Measurements from ENCODE around the gene POU2F3.

Gene POU2F3

GRCh38 chr11:120236169-120237107, 3.5 kb upstream of the POU2F3 start:
- TF ChIP-seq, protein P1, sequence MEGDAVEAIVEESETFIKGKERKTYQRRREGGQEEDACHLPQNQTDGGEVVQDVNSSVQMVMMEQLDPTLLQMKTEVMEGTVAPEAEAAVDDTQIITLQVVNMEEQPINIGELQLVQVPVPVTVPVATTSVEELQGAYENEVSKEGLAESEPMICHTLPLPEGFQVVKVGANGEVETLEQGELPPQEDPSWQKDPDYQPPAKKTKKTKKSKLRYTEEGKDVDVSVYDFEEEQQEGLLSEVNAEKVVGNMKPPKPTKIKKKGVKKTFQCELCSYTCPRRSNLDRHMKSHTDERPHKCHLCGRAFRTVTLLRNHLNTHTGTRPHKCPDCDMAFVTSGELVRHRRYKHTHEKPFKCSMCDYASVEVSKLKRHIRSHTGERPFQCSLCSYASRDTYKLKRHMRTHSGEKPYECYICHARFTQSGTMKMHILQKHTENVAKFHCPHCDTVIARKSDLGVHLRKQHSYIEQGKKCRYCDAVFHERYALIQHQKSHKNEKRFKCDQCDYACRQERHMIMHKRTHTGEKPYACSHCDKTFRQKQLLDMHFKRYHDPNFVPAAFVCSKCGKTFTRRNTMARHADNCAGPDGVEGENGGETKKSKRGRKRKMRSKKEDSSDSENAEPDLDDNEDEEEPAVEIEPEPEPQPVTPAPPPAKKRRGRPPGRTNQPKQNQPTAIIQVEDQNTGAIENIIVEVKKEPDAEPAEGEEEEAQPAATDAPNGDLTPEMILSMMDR (IDR thresholded peaks at IDR 0.05; ENCODE audit: borderline replicate concordance, control extremely low read depth, extremely low read depth, insufficient read depth, missing control alignments): no peak
- no peak for DNase-seq (ENCODE audit: low spot score)
- in situ Hi-C loops (cut with MboI; ENCODE audit: low sequenced_read_pairs, unreplicated experiment): no loop called here

GRCh38 chr11:120238968-120239620, 846 bp upstream of the POU2F3 start:
- TF ChIP-seq, protein P1 (IDR thresholded peaks at IDR 0.05; ENCODE audit: borderline replicate concordance, control extremely low read depth, extremely low read depth, insufficient read depth, missing control alignments): no peak
- DNase-seq (ENCODE audit: low spot score): no peak
- in situ Hi-C loops (cut with MboI; ENCODE audit: low sequenced_read_pairs, unreplicated experiment): no loop called here

- in situ Hi-C loops (cut with MboI; ENCODE audit: low sequenced_read_pairs, unreplicated experiment): no loop called here
- no peak for DNase-seq (ENCODE audit: low spot score)
- TF ChIP-seq, protein P1 (IDR thresholded peaks at IDR 0.05; ENCODE audit: borderline replicate concordance, control extremely low read depth, extremely low read depth, insufficient read depth, missing control alignments): no peak
These were observed 926 bp downstream of the POU2F3 start for GRCh38 chr11:120240866-120241265.

DNA sequence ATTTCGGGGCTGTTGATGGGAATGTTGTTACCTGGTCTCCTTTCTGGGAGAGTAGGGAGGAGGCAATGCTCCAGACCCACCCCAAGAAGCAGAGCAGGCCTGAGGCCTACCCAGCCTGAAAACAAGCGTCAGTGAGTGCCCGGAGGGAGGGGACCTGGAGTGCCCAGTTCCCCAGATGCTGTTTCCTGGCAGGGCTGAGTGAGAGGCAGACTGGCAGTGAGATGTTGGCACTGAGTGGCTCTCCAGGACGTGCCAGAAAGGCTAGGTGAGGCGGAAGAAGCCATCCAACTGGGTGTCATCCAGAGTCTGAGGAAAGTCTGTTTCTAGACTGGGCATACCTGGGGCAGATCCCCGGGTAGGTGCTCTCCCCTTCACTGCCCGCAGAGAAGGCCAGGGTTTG, 1.3 kb downstream of the POU2F3 start:
- no peak for DNase-seq (ENCODE audit: low spot score)
- TF ChIP-seq, protein P1 (IDR thresholded peaks at IDR 0.05; ENCODE audit: borderline replicate concordance, control extremely low read depth, extremely low read depth, insufficient read depth, missing control alignments): no peak
- in situ Hi-C loops (cut with MboI; ENCODE audit: low sequenced_read_pairs, unreplicated experiment): no loop called here

DNA sequence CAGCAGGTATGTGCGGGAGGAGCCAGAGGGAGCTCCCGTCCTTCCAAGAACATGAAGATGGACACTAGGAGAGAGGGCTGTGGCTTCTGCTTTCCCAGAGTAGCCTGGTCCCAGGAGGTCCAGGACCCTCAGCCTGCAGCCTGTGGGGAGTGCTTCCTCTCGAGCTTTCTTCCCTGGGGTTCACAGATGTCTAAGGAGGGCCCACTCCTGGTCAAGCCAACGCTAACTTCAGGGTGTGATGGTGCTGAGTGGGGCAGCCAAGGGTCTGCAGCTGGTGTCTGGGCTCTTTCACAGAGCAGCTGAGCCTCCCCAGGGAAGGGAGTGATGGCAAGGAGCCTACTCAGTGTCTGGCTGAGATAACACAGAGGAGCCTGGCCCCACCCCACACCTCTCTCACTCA, 3.3 kb downstream of the POU2F3 start:
- TF ChIP-seq, protein P1 (IDR thresholded peaks at IDR 0.05; ENCODE audit: borderline replicate concordance, control extremely low read depth, extremely low read depth, insufficient read depth, missing control alignments): no peak
- in situ Hi-C loops (cut with MboI; ENCODE audit: low sequenced_read_pairs, unreplicated experiment): no loop called here
- DNase-seq (ENCODE audit: low spot score): no peak

DNA sequence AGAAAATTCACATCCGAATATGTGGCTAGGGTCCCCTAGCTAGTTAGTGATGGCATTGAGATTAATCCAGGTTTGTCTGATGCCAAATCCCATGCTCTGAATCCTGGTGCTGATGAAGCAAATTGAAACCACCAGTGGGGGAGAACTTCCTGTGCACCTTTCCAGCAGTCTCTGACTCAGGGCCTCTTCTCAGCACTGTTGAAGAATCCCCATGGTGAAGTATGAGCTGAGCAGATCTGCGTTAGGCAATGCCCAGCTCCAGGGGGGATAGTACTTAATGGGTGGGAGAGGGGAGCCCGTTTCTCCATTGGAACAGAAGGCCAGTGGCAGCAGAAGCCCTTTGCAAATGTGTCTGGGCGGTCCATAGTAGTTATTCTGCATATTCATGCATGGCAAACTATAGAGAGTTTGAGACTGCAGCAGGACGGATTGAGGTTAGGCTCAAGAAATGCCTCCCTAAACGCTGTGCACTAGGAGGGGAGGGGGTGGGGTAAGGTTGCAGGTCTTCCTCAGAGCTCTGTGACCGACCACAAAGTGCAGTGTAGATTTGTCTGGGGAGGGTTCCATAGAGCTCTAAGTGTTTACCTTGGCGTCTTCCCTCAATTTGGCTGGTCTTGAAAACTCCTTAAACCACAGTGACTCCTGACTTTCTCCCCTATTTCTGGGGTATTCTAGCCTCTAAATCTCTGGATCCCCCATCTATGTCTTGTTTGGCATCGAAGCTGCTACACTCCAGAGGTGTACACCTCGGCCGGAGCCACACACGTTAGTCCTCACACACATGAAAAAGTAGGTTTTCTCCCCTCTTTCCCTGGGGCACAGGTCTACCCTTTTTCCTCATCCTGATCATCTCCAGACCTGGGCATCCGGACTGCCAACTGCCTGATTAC, 4.8 kb downstream of the POU2F3 start:
- TF ChIP-seq, protein P1 (IDR thresholded peaks at IDR 0.05; ENCODE audit: borderline replicate concordance, control extremely low read depth, extremely low read depth, insufficient read depth, missing control alignments): no peak
- in situ Hi-C loops (cut with MboI; ENCODE audit: low sequenced_read_pairs, unreplicated experiment): no loop called here
- DNase-seq (ENCODE audit: low spot score): no peak
